Breast epithelium (tissue), 3 donors: ENCODE measurements around the gene PRR12.

ENCODE experiments used
- CTCF ChIP-seq, 3 donors: fragments of 450-650 bp; IDR thresholded peaks; one replicate each; pipeline ENCODE4 v1.5.1; 2016 to 2017; ENCODE audit warnings: antibody characterized with exemption in 3 of 3, mild to moderate bottlenecking in 3 of 3, moderate library complexity in 3 of 3
- POLR2A ChIP-seq: fragments of 450-650 bp; IDR thresholded peaks from one replicate; pipeline ENCODE4 v1.6.1; 2016; ENCODE audit warnings: antibody characterized with exemption, mild to moderate bottlenecking, moderate library complexity
- POLR2AphosphoS5 ChIP-seq, 3 donors: sonication (generic); formaldehyde crosslinking; IDR thresholded peaks; one replicate each; pipeline ENCODE4 v1.6.1; 2017; ENCODE audit warnings: antibody characterized with exemption in 3 of 3

GRCh38 chr19:49559928-49560327 lies 31.1 kb upstream of the PRR12 start:
- TF ChIP-seq CTCF (IDR thresholded peaks at IDR 0.05) (no peak), POLR2A (no peak), POLR2AphosphoS5 (IDR thresholded peaks at IDR 0.05) (no peak)
